NCI-H2029 treated with DMSO at 0.1 percent for 48 hours (cell line): Measurements from ENCODE around the gene DLG2.

Experiments used
- DNase-seq: peaks from one replicate; lab custom pipeline; 2025; lab: John Stamatoyannopoulos, UW

DLG2 gene

DNA sequence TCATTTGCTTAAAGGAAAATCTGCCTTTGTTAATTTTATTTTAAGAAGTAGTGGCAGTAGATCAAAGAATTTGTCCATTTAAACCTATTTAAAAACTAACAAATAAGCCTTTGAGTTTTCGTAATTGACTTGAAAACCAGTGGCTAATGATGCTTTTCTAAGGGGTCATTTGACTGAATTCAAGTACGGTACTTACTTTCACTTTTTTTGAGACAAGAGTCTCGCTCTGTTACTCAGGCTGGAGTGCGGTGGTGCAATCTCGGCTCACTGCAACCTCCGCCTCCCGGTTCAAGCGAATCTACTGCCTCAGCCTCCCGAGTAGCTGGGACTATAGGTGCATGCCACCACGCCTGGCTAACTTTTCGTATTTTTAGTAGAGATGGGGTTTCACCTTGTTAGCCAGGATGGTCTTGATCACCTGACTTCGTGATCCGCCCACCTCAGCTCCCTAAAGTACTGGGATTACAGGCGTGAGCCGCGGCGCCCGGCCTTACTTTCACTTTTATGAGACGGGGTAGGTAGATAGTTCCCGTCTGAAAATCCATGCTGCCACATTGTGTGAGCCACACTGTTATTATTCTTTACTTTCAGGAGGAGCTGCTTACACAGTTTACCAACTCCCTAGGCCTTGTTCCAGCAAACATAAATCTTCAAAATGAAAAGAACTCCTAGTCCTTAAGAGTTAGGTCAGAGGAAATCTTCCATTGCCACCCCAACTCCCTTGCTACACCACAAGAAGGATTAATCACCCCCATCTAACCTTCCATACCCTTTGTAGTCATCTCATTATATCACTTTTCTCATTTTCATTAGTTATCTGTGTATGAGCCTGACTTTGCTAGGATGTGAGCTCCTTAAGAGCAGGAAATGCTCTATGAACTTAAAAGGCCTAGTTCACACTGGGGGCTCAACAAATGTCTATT lies 1414.4 kb downstream of the DLG2 start:
- no peak for DNase-seq

- no peak for DNase-seq
Measured at GRCh38 chr11:84211896-84212295, 1415.2 kb downstream of the DLG2 start.

GRCh38 chr11:84194696-84195095 lies 1432.4 kb downstream of the DLG2 start:
- DNase-seq, result no peak

- DNase-seq, result no peak
Measured at GRCh38 chr11:84193706-84194105, 1433.4 kb downstream of the DLG2 start.

- no peak for DNase-seq
Measured at GRCh38 chr11:84188521-84188920, 1438.6 kb downstream of the DLG2 start.

GRCh38 chr11:84173078-84173477 lies 1454.1 kb downstream of the DLG2 start:
- DNase-seq, result no peak

DNA sequence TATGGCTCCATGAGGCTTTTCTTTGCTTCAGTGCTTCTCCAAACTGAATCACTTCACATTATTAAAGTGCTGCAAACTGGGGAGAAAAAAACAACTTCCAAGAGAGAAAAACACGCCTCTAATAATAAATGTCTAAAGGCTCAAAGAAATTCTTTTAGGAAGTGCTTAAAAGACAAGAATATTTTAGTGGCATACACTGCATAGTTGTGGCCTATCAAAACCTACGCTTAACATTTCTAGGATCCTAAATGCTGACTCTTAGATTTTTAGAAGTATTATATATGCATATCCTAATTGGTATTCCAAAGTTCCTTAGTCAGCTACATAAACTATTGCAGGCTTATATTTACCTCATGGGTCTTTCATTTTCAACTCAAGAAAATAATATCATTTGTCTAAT lies 1462.0 kb downstream of the DLG2 start:
- DNase-seq, result no peak

- no peak for DNase-seq
Measured at GRCh38 chr11:84164728-84165127, 1462.4 kb downstream of the DLG2 start.

- no peak for DNase-seq
Measured at GRCh38 chr11:84163116-84163515, 1464.0 kb downstream of the DLG2 start.

DNA sequence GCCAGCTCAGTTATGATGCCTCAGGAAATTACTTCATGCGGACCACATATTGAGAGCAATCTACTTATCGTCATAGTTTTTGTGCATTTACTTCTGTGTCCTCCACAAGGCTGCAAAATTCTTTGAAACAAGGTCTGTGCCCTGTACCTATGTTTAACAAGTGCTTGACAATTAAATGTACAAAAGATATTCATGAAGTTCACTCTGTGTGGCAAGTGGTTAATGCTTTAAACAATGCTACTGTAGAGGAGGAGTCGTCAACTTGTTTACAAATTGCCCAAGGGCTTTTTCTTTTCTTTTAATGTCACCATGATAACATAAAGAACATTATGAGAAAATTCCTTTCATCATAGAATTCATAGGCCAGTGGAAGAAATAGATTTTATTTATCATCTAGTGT lies 1469.5 kb downstream of the DLG2 start:
- no peak for DNase-seq

DNA sequence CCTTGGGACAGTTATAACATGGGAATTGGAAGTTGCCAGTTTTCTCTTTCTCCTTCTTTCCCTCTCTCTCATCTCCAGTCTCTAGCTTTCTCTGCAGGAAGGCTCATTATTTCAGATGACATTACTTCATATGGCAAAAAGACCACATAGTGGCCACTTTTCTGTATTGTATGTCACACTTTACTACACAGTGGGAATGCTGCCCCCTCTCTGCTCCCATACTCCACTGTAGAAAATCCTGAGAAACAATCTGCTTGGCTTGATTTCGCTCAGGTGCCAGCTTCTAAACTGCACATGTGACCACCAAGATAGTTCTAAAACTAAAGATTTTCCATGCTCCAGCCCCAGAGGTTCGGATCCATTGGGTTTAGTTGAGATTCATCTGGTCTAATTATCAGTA lies 1480.3 kb downstream of the DLG2 start:
- no peak for DNase-seq

DNA sequence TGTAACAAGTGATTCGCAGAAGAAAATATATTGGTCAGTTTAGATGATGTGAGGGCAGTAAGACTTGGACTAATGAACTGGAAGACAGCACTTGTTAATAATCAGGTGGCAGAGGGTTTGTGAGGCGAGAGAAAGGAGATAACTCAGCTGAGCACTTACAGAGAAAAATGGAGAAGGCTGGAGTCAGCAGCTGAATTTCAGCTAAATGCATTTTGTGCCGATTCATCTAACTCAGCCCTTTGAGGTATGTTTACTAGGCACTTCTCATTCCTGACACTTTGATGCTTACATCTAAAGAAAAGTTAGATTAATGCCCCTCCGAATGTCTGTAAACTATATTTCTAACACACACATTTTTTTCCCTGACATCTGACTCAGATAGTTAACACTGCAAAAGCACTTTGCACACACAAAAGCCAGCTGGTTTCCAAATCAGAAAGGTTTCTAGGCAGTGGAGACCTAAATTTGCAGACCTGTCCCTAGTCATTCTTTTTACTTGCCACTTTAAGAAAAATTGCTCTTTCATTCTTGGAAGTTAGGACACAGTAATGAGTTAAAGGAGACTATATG lies 1481.4 kb downstream of the DLG2 start:
- DNase-seq, result no peak

- DNase-seq, result no peak
Measured at GRCh38 chr11:84144531-84144930, 1482.6 kb downstream of the DLG2 start.

GRCh38 chr11:84142411-84142810 lies 1484.7 kb downstream of the DLG2 start:
- no peak for DNase-seq

- DNase-seq, result no peak
Measured at GRCh38 chr11:84140386-84141169, 1486.6 kb downstream of the DLG2 start.

DNA sequence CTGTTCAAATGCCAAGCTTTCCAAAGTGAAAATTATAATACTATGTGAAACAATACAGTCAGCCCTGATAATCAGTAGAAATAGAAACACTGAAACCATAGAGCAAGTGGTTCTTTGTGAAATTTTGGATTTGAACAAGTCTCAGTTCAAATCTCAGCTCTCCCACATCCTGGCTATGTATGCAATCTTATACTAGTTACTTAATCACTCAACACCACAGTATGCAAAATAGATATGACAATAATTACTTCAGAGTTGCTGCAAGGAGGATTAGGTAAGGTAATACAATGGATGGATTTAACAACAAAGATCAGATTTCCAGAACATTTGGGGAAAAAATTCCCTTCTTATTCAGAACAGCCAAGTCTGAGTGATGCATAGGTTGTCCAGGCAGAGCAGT lies 1489.2 kb downstream of the DLG2 start:
- no peak for DNase-seq

DNA sequence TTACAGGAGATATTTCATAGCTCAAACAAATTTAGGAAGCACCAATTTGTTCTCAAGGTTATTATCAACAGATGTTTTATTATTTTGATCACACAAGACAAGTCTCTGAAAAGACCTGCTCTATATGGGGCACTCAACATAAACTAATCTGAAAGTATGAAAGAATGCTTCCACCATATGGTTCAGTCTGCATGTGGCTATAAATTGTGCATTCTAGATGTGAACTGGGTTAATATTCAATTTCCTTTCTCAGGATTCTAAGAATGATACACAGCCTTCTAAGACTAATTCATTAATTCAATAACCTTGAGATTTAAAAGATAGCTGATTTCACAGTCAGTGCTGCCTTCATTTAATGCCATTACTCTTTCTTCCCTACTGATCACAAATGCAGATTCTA lies 1489.6 kb downstream of the DLG2 start:
- no peak for DNase-seq

GRCh38 chr11:84136926-84137325 lies 1490.2 kb downstream of the DLG2 start:
- DNase-seq, result no peak

GRCh38 chr11:84130646-84131427 lies 1496.3 kb downstream of the DLG2 start:
- DNase-seq, result no peak

GRCh38 chr11:84129961-84130576 lies 1497.1 kb downstream of the DLG2 start:
- no peak for DNase-seq

DNA sequence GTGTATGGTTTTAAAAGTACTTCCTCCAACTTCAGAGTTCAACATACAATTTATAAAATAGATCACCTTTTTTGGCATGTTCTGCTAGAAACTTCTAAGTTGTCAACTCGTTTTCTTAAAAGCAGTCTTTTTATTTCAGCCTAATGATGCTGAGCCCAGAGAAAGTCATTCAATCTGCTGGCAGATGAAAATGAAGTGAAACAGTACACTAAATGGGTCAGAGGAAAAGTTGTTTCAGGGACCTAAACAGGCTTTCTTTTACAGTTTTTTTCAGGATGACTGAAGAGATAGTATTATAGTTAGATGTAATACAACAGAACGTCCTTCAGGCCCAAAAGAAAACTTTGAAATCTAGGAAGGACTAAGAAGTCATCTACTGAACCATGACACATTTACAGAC lies 1498.3 kb downstream of the DLG2 start:
- DNase-seq, result no peak

DNA sequence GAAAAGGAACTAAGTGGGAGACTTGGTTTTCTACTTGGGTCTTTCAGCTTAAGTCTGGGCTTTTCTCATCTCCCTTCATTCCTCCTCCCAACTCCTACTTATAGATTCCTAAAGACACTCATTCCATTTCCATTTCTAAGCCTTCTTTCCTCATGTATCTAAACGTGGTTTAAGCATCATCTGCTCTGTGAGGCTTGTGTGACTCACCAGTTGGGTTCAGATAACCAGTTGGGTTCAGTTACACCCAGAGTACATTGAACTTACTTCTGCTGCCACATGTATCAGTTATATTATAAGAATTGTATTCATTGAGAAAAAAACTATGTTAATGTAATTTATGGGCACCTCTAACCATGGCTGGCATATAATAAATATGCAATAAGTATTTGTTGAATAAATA lies 1509.8 kb downstream of the DLG2 start:
- no peak for DNase-seq
